HG02678 (cell line): ENCODE measurements around the gene TPCN2.

Source experiments
- ATAC-seq: cut with Tn5 transposase; IDR thresholded peaks from one replicate; pipeline ENCODE4 v1.9.1; 2021; ENCODE audit warnings: mild to moderate bottlenecking, moderate library complexity; ENCODE audit not compliant: unreplicated experiment

TPCN2 gene

DNA sequence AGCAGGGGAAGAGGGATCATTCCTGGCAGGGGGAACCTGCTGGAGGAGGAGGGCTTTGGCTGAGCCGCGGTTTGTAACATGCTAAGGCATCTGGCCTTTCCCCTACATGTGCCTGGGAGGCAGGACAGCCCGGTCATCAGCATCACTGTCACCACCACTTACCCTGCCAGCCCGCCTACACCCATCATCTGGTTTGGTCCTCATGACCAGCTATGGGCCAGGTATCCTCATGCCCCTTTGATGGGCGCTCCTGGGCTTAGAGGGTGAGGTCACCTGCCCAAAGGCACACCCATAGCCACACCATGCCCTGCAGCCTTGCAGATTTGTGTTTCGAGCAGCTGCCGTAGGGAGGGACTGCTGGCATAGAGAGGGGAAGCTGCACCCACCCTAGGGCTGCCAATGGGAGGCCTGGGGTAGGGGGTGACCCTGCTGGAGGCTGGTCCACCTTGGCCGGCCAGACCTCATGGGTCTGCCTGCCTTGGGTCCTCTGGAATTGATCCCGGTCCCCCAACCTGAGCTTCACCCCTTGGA, 38.3 kb upstream of the TPCN2 start:
- no peak for ATAC-seq

DNA sequence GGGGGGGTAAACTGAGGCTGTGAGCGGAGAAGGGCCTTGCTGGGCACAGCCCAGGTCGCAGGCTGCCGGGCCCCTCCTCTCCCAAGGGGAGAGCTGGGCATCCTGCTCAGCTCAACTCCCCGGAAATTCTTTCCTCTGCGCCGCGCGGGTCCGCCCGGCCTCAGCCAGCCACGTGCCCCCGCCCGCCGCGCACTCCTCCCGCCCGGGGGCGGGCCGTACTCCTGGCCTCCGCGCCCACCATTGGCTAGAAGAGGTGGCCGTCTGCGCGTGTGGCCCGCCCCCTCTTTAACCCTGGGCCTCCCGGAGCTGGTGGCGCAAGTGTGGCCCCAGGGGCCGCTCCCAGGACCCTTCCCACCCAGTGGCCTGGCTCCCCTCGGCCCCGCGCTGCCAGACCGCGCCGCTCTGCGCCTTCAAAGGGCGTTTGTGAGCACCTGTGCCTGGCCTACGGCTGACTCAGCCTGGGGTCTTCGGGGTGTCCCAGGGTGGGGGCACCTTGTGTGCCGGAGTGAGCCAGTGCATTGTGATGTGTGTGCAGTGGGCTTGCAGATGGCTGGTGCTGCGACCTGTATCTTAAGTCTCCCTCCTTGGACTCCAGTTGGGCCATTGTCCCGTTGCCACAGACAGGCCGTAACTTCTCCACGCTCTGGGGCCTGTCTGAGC, 37.6 kb upstream of the TPCN2 start:
- no peak for ATAC-seq

DNA sequence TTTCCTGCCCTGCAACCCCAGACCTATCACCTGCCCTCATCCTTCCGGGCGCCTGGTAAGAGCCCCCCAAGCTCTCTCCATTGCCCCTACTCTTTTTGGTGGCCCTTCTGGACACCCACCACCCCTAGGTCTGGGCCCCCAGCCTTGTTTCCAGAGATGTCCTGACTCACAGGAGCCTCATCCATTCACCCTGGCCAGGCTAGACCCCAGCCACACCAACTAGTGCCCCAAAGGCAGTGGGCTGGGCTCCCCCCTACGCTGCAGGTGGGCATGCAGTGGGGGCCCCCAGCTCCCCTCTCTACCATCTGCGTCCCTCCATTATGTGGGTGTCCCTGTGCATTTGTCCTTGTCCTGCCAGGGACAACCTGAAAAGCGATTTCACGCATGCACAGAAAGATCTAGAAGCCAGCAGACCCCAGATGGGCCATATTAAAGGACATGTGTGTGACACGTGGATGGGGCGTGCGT, 37.1 kb upstream of the TPCN2 start:
- no peak for ATAC-seq

DNA sequence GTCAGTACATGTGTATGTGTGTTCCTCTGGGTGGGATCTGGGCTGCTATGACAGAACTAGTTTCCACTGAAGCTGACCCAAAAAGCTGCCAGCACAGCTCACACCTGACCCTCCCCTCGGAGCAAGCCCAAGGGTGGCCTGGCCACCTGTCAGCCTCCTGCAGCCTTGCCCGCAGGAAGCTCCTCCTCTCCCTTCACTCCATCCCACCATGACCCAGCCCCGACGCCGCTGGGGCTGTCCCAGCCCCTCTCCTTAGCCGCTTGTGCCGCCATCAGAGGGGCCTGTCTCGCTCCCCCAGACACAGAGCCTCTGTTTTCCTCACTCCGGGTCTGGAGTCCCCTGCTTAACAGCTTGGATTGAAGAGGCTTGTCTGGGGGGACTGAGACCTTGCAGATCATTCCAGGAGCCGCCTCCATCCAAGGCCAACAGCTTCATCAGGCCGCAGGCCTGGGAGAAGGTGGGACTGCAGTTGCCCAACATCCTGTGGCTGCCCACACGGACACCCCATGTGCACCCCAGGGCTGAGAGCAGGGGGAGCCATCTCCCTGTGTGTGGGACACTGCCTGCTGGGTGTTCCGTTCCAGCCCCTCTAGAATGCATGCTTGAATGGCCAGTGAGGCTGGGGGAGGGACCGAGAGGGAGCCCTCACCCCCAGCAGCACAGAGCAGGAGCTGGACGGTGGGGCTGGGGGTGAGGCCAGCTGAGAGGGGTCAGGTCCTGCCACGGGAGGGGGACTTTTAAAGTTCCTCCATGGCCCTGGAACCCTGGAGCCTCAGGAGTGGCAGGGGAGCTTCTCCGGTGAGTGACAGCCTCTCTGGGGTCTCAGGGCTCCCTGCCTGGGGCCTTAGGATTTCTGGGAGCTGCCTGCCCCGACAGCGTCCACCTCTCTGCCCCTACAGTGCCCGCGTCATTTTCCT, 36.4 kb upstream of the TPCN2 start:
- no peak for ATAC-seq

DNA sequence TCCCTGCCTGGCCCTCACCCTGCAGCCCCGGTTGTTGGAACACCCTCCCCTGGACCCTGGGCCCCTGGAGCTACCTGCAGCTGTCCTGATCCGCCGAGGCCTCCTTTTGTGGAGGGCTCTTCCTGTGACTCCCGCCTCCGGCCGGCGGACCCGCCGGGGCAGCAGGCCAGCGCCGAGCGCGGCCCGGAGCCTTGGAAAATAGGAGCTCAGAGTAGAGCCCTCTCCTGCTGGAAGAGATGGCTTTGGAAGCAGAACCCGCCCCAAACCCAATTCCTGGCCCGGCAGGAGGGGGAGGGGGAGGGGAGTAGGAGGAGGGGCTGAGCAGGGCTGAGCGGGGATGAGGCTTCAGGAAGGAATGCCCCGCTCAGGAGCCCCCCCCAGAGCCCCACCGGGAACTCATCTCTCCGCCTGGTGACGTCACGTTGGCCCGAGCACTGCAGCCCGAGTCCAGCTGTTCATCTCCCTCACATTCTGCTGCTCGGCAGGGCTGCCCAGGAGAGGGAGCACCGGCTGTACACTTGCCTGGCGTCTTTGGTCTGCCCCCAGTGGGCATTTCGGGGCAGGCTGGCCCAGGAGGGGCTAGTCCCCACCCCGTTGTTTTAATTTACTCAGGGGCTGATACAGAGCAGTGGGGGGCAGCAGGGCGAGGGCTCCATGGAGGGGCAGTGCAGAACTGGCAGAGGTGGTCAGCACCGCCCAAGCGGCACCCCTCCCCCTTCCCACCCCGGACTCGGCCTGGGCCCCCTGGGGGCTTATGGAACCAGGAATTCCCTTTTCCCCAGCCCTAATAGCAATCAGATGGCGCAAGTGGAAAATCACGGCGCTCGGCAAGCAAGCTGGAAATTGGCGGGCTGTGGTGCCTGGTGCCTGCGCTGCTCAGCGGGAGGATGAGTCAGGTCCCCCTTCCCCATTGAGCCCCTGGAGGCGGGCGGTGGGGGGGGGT, 35.5 kb upstream of the TPCN2 start, which contains the start of gene MRGPRF:
TSS of gene MRGPRF (minus strand) at position 238 of the 943 bp plus-strand sequence. CDS start 3,345 bp downstream, outside the sequence.
- no peak for ATAC-seq

DNA sequence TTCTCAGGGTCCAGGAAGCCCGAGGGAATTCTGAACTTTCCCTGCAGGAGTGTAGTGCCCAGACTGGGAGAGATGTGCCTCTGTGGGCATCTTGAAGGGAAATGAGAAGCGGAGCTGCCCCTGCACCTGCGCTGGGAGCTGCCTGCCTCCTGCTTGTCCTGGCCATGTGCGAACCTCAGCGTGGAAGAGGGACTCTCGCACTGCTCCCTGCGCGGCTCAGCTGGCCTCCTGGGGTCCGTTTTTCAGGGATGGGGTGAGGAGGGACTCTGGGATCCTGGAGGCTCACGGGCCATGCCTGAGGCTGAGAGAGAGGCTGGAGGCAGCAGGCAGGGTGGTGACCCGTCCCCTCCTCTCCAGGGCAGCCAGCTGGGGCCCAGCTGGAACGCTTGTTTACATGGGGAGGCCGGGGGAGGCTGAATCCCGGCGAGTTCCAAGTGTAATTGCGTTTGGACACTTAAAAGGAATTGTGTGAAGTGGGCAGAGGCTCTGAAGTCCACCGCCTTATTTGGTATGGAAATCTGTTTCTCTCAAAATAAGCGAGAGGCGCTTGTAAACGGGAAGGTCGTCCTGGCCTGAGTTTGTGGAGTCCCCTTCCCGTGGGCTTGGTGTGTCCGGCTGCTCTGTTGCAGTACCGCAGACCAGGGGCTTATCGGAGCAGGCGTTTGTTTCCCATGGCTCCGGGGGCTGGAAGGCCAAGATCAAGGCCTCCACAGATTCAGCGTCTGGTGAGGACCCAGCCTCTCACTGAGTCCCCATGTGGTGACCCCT, 34.5 kb upstream of the TPCN2 start:
- no peak for ATAC-seq

DNA sequence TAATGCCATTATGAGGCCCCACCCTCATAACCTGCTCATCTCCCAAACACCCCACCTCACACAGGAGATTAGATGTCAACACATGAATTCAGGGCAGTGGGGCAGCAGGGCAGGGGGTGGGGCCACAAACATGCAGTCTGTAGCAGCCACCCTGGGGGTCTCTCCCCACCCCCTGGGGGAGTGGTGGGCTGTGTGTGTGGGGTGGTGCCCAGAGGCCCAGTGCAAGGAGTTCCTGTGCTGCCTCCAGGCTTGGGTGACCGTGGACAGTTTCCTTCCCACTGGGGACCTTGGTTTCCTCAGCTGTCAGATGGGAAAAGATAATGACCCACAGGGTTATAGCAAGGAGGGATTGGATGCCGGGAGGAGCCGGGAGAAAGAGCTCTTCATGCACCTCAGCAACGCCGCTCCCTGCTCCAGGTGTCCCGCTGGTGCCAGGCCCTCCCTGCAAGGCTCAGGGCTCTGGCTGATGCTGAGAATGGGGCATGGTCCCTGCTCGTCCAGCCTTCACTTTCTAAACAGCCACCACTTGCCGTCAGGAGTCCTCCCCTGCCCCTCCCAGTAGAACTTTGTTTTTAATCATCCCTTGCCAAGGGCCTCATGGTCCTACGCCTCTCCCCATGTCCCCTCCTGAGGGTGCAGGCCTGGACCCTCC, 33.7 kb upstream of the TPCN2 start:
- ATAC-seq, result no peak

DNA sequence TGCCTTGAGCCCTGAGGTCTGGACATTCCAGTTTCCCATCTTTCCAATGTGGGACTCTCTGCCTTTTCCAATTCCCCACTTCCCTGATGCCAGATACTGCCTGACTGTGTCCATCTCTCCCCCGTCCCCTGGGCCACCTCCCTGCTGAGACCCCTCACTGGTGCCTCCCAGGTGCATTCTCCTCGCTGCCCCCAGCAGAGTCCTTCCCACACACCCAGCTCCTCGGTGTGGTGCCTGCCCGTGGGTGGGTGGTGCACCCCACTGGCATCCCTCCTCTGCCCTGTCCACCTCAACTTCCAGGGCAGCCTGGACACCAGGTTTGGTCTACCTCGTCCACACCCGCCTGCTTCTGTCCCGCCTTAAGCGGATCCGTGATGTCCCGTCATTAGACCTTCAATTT, 30.8 kb upstream of the TPCN2 start:
- no peak for ATAC-seq

DNA sequence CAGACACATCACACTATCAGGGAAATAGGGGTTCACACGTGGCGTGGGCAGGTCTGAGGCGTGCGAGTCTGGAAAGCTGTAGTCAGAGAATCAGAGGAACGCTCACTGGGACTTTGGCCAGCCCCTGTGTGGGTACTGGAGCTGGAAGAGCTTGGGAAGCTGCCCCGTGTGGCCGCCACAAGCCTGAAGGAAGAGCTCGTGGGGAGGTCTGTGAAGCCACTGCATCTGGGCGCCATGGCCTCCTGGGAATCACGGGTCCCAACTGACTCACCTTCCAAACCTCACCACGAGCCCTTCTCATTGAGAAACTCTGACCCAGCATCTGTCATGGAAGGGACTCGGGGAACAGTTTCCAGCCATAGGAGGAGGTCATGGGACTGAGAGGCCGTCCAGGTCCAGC, 29.8 kb upstream of the TPCN2 start:
- ATAC-seq, result no peak

DNA sequence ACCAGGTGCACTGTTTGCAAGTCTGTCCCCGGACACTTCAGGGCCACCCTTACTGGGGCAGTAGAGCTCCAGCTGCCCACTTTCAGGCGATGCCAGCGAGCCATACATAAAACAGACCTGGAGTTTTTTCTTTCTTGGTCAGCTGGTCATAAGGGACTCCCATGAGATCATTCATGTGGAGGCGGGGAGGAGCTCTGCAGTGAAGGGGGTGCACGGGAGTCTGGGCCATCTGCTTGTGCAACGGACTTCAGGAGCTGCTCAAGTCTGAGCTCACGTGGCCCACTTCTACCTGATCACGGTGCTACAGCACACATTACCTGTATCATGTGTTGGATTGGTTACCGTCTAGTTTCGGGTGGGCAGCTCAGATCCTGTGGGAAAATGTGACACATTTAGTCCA, 26.5 kb upstream of the TPCN2 start:
- ATAC-seq, result no peak

DNA sequence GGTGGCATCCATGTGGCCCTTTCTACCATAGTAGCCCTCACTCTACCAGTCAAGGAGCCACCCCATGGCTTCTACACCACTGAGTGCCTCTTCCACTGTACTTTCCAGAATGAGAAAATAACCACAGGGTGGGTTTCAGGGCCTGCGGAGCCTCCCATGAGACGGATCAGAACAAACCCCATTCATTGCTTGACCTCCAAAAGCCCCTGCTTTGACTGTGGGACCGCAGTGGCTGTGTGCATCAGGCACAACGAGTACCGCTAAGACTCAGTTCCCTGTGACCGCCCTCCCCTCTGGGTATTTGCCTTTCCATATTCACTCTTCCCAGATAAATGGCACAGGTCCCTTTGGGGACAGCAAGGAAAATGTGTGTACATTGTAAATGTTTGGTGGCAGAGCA, 24.2 kb upstream of the TPCN2 start:
- ATAC-seq, result no peak

DNA sequence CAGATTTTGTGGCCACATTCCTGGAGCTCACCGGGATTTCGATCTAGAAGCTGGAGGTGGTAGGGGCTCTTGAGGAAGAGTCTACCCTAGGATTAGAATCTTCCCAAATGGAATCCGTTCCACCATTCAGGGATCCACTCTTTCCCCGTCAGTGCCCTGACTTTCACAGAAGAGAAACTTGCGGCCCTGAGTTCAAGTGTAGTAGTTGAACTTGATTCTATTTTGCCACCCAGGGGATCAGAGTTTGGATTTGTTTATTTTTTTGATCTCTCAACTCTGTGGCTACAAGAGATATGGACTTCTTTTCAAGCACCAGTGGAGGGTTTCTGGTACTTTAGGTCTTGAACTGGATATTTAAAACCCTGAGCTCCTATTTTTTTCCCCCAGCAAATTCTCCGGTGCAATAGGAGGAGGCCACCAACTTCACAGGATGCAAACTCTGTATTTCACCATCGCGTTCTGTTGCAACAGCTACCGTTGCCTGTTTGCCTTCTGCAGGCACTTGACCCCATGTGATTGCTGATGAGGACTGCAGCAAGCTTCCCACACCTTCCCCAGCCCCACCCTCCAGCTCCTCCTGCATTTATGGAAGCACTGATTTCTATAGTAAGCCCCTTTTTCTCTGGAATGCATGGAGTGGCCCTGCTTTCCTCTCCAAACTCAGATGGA, 20.9 kb upstream of the TPCN2 start:
- ATAC-seq, result no peak

DNA sequence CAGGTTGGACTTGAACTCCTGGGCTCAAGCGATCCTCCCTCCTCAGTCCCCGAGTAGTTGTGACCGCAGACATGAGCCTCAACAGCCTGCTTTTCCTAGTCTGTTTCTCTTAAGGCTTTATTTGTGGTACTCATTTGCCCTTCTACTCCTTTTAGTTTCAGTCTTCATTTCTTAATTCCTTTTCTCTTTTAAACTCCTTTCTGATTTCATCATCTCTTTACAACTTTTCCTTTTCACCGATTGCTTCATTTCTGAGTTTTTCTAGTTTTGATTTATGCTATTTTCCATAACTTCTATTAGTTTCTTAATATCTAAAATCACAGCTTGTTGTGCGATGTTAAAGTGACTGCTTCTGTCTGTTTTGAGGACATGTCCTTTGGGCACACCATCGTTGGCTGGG, 18.4 kb upstream of the TPCN2 start:
- ATAC-seq, result no peak

DNA sequence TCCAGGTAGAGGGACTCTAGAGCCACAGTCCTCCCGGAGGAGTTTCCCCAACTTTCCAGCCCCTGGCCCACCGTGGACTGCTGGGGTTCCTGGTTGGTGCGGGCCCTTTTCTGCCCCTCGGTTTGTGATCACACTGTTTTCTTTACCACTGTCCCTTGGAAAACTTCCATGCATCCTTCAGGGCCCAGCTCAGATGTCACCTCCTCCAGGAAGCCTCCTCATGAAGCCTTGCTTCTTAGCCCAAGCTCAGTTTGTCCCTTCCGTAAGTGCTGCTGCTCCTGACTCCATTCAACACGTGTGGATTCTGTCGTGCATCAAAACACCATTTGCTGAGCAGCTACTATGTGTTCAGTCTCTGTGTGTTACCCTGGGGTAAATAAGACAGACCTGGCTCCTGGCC, 15.9 kb upstream of the TPCN2 start:
- ATAC-seq, result no peak

DNA sequence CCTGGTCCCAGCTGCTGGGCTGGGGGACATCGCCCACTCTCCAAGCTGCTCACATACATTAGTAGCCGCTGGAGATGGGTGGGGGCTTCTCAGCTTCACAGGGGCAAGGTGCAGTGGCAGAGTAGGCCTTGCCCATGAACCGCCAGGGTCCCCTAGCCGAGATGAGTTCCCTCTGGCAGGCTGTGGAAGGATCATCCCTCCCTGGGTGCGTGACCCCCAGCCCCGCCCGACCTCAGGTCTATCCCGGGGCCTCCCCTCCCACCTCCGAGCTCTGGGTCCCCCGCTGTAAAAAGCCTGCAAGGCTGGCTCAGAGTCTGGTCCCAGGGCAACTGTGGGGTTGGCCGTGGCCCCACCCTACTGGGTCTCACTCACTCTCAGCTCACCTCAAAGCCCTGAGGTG, 15.3 kb upstream of the TPCN2 start:
- ATAC-seq, result no peak

DNA sequence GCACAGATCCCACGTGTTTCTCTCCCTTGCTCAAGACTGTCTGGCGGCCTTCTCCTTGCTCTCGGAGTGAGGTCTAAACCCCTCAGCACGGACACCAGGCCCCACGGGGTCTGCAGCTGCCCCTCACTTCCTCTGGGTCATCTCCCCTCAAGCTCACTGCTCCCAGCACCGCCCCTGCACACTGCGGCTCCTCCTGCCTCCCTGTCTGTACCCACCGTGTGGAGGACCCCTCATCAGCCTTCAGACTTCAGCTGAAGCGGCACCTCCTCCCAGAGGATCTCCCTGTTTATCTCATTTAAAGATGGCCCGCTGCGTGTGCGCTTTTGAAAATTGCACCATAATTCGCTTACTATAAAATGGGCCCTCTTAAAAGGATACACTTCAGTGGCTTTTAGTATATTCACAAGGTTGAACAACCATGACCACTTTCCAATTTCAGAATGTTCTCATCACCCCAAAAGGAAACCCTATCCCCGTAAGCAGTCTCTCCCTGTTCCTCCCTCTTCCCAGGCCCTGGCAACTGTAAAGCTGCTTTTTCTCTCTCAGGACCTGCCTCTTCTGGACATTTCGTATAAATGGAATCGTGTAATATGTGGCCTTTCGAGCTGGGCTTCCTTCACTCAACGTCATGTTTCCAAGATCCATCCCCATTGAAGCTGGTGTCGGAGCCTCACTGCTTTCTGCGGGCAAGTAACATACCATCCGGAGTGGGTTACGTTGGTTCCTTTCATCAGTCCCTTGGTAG, 14.4 kb upstream of the TPCN2 start:
- ATAC-seq, result no peak

DNA sequence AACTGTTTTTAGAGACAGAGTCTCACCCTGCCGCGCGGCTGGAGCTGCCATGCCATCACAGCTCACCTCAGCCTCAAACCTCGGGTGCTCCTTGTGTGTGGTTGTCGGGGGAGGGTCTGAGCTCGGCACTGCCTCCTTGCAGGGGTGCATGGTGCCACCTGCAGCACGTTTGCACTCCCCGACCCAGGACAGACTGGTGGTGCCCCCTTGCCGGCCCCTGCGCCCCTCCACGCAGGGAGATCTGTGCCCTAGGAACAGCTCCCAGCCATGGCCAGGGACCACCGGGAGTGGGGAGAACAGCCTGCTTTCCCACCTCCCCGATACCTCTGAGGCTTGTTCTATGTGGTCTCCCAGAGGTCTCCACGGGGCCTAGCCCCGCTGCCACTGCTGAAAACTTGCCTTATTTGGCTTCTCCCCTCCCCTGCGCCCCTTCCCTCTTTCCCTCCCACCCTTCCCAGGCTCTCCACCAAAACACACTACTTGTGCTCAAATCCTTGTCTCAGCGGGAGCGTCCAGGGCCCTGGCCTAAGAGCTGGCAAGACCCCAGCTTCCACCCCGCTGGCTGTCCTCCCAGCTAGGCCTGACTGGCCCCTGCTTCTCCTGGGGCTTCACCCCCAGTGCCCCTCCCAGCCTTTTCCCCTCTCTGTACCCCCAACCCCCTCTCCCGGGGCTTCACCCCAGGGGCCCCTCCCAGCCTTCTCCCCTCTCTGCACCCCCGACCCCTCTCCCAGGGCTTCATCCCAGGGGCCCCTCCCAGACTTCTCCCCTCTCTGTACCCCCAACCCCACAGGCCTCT, 13.4 kb upstream of the TPCN2 start:
- no peak for ATAC-seq

DNA sequence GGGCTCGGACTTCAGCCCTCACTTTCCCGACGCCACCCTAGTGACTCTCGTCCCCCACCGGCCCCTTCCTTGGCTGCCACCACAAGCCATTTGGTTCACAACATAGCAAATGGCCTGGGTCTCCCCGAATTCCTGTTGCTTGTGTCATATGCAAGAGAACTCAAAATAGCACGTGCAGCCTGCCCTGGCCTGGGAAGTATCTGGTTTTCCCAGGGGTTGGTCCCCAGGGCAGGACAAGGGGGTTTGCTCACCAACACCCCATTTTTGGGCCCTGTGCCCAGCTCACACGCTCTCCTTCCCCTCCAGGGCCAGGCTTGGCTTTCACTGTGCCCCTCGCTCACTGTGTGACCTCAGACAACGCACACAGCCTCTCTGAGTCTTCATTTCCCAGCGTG, 12.8 kb upstream of the TPCN2 start:
- no peak for ATAC-seq
